Muscle of back (tissue), 11 donors: ENCODE measurements around the gene TSGA10IP. TPM values are rescaled to one million over a fixed set of nuclear protein-coding genes. Genes with fewer than 3 reads are reported as not detected.
A peak's percentile ranks its signal among the peaks of the same experiment; 100 is the strongest.

Source experiments
- DNase-seq, 3 donors: peaks; one replicate each; pipeline versions ENCODE4 v3.0.0 to v3.0.0-alpha.2; 2013
- polyA plus RNA-seq, 10 donors: library from polyadenylated mRNA; unstranded; fragments of 120-200 nt; gene quantifications; one replicate each; pipeline ENCODE4 v1.2.1, GENCODE V29; 2013; ENCODE audit not compliant: insufficient read length in 10 of 10

TSGA10IP gene
- polyA plus RNA-seq, 10 donors, result 0.25 to 0.40 TPM; not detected in 8

- DNase-seq, result no peak
Measured at GRCh38 chr11:65917434-65918210, 27.7 kb upstream of the TSGA10IP start.

DNA sequence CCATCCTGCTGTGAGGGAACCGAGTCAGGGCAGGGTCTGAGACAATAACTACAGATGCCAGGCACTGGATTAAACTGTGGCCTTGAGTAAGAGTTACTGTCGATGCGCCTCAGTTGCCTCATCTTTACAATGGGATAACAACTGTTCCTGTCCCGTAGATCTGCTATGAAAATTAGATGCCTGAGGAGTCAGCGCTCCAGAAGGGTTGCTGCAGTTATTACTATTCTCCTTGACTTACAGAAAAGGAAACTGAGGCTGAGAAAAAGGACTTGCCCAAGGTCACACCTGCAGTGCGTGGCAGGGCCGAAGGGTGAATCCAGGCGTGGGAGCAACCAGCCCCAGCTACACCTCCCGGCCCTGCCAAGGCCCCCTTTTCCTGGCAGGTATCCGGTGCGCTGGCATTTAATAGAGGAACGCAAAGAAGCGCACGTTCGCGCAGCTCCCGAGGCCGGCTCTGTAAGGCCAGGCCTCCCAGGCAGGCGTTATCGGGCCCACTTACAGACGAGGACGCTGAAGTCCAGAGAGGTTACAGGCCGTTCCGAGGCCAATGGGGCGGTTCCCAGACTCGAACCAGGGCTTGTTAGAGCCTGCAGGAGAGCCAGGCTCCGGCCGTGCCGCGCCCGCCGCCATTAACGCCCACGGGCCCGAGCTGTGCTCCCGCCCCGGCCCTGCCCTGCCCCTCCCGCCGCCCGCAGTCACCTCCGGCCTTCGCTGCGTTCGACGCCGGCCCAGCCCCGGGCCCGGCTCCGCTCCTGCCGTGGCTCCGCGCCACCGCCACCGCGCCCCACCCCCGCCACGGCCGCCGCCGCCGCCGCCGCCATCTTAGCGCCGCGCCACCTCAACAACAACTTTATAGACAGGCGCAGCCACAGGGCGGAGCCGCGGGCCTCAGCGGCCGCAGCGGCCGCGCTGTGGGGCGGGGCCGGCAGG is 26.8 kb upstream of the TSGA10IP start, which contains the start of gene C11orf68:
Gene C11orf68 (minus strand): TSS at position 852 of the 930 bp plus-strand sequence. CDS start 31 bp downstream, at position 821.
- peak in 2 of 3 donors; percentile 46 to 70 for DNase-seq

DNA sequence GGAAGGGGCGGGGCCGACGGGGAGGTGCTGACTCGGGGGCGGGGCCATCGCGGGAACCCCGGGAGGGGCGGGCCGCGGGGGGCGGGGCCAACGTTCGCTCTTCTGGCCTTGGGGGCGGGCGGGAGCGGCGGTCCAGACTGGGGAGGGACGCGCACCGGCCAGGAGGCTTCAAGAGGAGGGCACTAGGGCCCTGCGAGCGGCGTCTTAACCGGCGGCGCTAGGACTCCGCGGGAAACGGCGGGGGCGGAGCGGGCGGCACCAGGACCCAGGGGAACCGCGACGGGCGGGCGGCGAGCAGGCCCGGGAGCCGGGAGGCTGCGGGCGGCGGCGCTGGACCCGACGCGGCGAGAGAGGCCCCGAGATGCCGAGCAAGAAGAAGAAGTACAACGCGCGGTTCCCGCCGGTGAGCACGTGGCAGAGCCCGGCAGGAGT is 26.1 kb upstream of the TSGA10IP start, which contains the start of gene DRAP1:
Gene DRAP1 (plus strand): TSS at position 286 of the 432 bp plus-strand sequence. CDS start 76 bp downstream, at position 362.
- peak; percentile 97 to 99 (median 99) for DNase-seq

GRCh38 chr11:65919573-65920371 is 25.5 kb upstream of the TSGA10IP start:
- peak in 1 of 3 donors; percentile 48 for DNase-seq

- no peak for DNase-seq
Measured at GRCh38 chr11:65920372-65920802, 24.9 kb upstream of the TSGA10IP start.

DNA sequence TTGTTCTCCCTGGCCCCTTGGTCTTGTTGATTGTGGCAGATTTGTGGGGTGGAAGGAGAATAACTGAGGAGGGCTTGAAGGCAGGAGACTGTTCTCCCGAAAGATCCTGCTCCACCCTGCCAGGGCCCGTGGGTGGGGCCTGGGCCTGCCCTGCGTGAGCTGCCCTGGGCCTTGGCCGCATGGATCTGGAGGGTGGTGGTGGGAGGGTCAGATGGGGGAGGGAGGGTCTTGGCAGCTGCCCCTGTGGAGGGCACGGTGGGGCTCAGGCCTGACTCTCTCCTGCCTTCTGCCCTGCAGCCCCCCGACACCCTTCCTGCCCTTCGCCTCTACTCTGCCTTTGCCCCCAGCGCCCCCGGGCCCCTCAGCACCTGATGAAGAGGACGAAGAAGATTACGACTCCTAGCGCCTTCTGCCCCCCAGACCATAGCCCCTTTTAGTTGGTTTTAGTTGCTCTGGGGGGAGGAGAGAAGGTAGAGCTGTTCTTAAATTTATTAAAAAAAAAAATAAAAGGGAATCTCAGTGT is 24.2 kb upstream of the TSGA10IP start:
- no peak for DNase-seq

DNA sequence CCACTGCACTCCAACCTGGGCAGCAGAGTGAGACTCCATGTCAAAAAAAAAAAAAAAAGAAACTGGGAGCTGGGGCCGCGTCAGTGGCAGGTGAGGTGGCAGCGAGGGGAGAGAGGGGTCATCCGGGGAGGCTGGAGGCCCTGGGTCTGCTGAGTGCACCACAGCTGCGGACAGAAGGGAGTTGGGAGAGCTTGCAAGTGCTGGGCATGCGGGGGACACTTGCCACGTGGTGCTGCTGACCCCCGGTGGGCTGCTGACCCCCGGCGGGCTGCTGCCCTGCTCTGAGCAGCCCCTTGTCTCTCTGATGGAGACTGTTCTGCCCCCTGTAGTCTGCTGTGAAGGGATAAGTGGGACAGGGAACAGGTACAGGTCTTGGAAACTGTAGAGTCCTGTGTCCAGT is 23.4 kb upstream of the TSGA10IP start:
- no peak for DNase-seq

- no peak for DNase-seq
Measured at GRCh38 chr11:65922565-65922964, 22.7 kb upstream of the TSGA10IP start.

GRCh38 chr11:65925397-65925796 is 19.9 kb upstream of the TSGA10IP start:
- no peak for DNase-seq

GRCh38 chr11:65927904-65928397 is 17.3 kb upstream of the TSGA10IP start:
- DNase-seq, result no peak

DNA sequence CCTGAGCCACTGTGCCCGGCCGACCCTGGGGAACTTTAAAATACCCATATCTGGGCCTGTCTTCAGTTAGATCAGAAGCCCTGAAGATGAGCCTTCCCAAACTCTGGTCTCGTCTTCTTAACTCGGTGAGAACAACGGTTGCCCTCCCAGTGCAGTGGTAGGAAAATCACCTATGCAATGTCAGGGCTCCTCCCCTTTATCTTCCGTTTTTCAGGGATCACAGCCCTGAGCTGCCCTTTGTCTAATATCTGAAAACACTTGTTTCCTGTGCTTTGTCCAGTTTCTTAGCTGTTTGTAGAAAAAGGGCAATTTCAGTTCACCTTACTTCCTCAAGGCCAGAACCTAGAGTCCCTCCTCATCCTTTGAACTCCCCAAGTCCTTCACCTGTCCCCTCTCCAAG is 16.6 kb upstream of the TSGA10IP start:
- DNase-seq, result no peak

DNA sequence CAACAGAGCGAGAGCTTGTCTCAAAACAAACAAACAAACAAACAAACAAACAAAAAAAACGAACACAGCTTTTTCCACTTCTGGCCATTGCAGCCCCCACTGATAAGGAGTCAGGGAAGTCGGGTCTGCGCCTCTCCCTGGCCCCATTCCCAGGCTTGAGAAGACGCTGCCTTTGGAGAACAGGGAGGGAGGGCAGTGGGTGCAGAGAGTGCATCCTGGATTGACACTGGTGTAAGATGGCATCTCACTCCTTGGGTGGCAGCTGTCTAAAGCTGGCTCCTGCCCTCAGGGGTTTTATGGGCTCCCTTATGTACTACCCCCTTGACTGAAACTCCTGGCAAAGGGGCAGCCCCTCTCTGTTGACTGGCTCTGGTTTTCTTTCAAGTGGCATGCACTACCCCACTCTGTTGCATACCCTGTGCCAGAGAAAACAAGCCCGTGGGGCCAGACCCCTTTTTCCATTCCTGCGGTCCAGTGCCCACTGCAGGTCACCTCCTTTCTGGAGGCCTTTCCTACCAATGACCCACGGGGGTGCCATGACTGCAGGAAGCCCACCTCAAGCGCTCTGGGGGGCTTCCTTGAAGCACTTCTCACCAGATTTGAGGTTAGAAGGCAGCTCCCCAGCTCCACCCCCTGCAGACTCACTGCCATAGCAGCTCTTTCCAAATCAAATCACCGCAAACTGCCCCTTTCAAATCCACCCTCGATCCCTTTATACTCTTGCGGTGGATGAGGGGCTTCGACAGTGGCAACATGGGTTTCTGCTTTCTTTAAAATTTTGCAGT is 13.3 kb upstream of the TSGA10IP start:
- DNase-seq, result no peak

DNA sequence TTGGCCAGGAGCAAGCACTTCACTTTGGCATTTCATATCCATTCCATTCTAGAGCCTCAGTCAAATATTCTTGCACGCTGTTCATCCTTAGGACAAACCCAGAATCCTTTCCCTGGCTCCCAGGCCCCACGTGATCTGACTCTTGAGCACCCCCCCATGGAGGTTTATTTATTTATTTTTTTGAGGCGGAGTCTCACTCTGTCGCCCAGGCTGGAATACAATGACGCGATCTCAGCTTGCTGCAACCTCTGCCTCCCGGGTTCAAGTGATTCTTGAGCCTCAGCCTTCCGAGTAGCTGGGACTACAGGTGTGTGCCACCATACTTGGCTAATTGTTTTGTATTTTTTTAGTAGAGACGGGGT is 12.7 kb upstream of the TSGA10IP start:
- DNase-seq, result no peak

GRCh38 chr11:65934014-65934413 is 11.3 kb upstream of the TSGA10IP start:
- no peak for DNase-seq

DNA sequence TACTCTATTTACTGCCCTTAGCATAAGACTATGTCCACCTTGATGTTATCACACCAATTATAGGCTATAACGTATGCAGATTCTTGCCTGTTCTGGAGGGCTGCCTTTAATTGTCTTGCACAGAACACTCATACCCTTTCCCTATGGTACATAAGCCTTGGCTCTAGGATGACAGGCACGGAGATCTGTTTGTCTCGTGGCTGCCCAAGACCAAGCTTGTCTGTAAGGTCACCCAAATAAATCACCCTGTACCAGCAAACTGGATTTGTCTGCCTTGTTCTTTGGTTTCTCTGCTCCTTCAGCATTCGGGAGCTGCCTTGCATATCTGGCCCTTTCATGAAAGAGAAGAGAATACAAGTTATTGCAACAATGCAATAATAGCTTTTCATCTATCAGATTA is 7.5 kb upstream of the TSGA10IP start:
- DNase-seq, result no peak

- no peak for DNase-seq
Measured at GRCh38 chr11:65941720-65942310, 3.5 kb upstream of the TSGA10IP start.

DNA sequence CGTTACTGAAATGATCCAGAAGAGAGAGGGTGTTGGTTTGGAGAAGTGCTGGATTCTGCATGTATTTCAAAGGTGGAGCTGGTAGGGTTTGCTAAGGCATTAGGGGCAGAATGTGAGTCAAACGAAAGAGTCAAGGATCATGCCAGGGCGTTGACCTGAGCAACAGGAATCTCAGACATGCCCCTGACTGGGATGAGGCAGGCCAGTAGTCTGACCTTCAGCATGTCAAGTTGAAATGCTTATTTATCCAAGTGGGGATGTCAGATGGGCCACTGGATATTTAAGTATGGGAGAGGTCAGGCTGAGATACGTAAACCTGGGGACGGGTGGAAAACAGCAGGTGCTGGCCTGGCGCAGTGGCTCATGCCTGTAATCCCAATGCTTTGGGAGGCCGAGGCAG is 2.7 kb upstream of the TSGA10IP start:
- no peak for DNase-seq

- no peak for DNase-seq
Measured at GRCh38 chr11:65944191-65944590, 1.1 kb upstream of the TSGA10IP start.

DNA sequence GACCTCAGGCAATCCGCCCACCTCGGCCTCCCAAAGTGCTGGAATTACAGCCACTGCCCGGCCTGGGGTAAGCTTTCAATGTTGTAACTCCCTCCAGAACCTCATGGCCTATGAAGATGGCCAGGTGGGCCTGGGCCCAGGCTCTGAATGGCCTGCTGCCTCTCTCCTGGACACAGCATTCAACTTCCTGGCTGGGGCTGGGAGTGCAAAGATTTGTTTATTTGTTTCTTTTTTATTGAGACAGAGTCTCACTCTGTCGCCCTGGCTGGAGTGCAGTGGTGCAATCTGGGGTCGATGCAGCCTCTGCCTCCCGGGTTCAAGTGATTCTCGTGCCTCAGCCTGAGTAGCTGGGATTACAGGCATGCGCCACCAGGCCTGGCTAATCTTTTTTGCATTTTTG is 513 bp upstream of the TSGA10IP start:
- no peak for DNase-seq
